Astrocyte (in vitro differentiated cells and primary cell): ENCODE data around the gene MMP17. TPM values are rescaled to one million over a fixed set of nuclear protein-coding genes. Genes with fewer than 3 reads are reported as not detected.

ENCODE experiments used
- DNase-seq: peaks from one replicate; pipeline ENCODE4 v3.0.0-alpha.2; 2010; ENCODE audit warnings: low read depth
- FAIRE-seq: peaks from 2 replicates; lab custom pipeline; 2011; peaks lifted over from hg19 to GRCh38; lab: Jason Lieb, UNC
- H2AFZ ChIP-seq: 2 replicates; pipeline ENCODE4 v1.6.0; 2012; ENCODE audit warnings: low read depth, low read length, inconsistent platforms
- H3K27ac ChIP-seq: 2 replicates; pipeline ENCODE4 v1.5.1; 2011; ENCODE audit warnings: low read depth, low read length, inconsistent platforms
- H3K27me3 ChIP-seq: 2 replicates; pipeline ENCODE4 v1.6.0; 2011; ENCODE audit warnings: low read length, inconsistent platforms; ENCODE audit not compliant: insufficient read depth
- H3K36me3 ChIP-seq: 2 replicates; pipeline ENCODE4 v1.5.1; 2011; ENCODE audit warnings: low read length, inconsistent platforms; ENCODE audit not compliant: insufficient read depth
- H3K4me1 ChIP-seq: 2 replicates; pipeline ENCODE4 v1.5.1; 2011; ENCODE audit warnings: low read length, inconsistent platforms; ENCODE audit not compliant: insufficient read depth
- H3K4me2 ChIP-seq: 2 replicates; pipeline ENCODE4 v1.6.0; 2012; ENCODE audit warnings: low read length, inconsistent platforms
- H3K4me3 ChIP-seq: 2 replicates; pipeline ENCODE4 v1.5.1; 2011; ENCODE audit warnings: low read depth, mild to moderate bottlenecking, low read length, inconsistent platforms; ENCODE audit not compliant: insufficient read depth
- H3K79me2 ChIP-seq: 2 replicates; pipeline ENCODE4 v1.6.0; 2012; ENCODE audit warnings: mild to moderate bottlenecking, low read length, inconsistent platforms; ENCODE audit not compliant: insufficient read depth
- H3K9ac ChIP-seq: 2 replicates; pipeline ENCODE4 v1.6.0; 2012; ENCODE audit warnings: mild to moderate bottlenecking, low read length, inconsistent platforms
- H3K9me3 ChIP-seq: 2 replicates; pipeline ENCODE4 v1.5.1; 2012; ENCODE audit warnings: low read depth, mild to moderate bottlenecking, low read length, inconsistent platforms; ENCODE audit not compliant: insufficient read depth
- H4K20me1 ChIP-seq: 2 replicates; pipeline ENCODE4 v1.6.0; 2012; ENCODE audit warnings: low read length, inconsistent platforms; ENCODE audit not compliant: insufficient read depth
- H3K27ac Mint-ChIP-seq: one replicate; pipeline ENCODE4 v1.8.0; 2021; ENCODE audit warnings: mild to moderate bottlenecking, mixed read lengths; ENCODE audit not compliant: unreplicated experiment
- H3K27me3 Mint-ChIP-seq: one replicate; pipeline ENCODE4 v1.8.0; 2021; ENCODE audit warnings: low read depth, mixed read lengths; ENCODE audit not compliant: unreplicated experiment
- H3K36me3 Mint-ChIP-seq: one replicate; pipeline ENCODE4 v1.8.0; 2021; ENCODE audit warnings: low read depth, mixed read lengths; ENCODE audit not compliant: unreplicated experiment
- H3K4me1 Mint-ChIP-seq: one replicate; pipeline ENCODE4 v1.8.0; 2021; ENCODE audit warnings: low read depth, mixed read lengths; ENCODE audit not compliant: unreplicated experiment
- H3K4me3 Mint-ChIP-seq: one replicate; pipeline ENCODE4 v1.8.0; 2021; ENCODE audit warnings: mild to moderate bottlenecking, moderate library complexity, mixed read lengths; ENCODE audit not compliant: unreplicated experiment
- H3K9me3 Mint-ChIP-seq: one replicate; pipeline ENCODE4 v1.8.0; 2021; ENCODE audit warnings: mild to moderate bottlenecking, mixed read lengths; ENCODE audit not compliant: unreplicated experiment
- EZH2 ChIP-seq: IDR thresholded peaks from 2 replicates; pipeline ENCODE4 v1.6.1; 2012; ENCODE audit warnings: mild to moderate bottlenecking, low read length, inconsistent platforms; ENCODE audit not compliant: insufficient read depth
- total RNA-seq: library from RNA; stranded (reverse); gene quantifications from 2 replicates; pipeline ENCODE4 v1.2.1, GENCODE V29; 2021
- TF ChIP-seq, protein P1 (sequence below): IDR thresholded peaks from 2 replicates; pipeline ENCODE4 v1.5.1; 2011; ENCODE audit warnings: low read depth, mild to moderate bottlenecking, inconsistent platforms, low read length, moderate library complexity; ENCODE audit not compliant: insufficient read depth

Gene MMP17
- total RNA-seq, 1 donor from 2014 or later = 8.4 TPM

DNA sequence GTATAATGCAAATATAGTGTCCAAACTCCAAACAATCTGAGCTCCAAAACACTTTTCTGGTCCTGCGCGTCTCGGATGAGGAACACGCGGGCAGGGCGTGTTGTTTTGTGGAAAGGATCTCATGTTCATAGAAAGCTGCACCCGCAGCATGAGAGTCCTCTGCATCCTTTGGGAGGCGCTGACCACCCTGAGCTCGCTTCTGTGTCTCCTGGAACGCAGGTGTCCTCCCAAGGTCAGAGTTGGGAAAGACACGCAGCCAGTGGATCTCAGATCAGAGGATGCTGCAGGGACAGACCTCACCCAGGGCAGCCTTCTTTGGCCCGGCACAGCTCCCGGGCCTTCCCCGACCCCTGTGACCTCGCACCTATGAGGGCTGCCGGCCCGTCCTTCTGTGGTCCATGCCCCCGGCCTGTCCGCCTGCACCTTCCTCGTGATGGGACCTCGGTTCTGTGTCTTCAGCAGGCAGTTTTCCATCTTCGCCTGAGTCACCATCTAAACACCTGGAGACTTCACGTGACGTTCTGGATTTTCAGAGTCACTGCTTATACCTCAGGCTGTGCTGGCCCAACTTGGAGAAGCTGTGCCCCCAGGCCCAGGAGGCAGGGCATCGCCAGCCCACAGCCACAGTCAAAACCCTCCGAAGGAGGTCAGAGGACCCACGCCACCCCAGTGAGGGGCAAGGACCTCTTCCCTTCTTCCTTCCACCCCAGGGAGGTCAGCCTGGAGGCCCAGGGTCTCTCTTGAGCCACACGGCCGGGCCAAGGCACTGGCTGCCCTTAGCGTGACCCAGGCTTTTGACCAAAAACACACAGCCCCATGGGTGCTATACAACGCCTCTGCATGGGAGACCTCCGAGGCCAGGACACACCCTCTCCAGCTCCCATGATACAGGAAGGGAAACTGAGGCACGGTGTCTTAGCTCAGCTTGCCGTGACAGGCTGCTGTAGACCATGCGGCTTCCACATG is 25.9 kb downstream of the MMP17 start:
- no peaks in the 10 kb centered on the region for H3K4me1 Mint-ChIP-seq
- H3K27me3 Mint-ChIP-seq = peaks cover 21% of the 10 kb centered on the region
- H2AFZ ChIP-seq = no peak overlapping the region

DNA sequence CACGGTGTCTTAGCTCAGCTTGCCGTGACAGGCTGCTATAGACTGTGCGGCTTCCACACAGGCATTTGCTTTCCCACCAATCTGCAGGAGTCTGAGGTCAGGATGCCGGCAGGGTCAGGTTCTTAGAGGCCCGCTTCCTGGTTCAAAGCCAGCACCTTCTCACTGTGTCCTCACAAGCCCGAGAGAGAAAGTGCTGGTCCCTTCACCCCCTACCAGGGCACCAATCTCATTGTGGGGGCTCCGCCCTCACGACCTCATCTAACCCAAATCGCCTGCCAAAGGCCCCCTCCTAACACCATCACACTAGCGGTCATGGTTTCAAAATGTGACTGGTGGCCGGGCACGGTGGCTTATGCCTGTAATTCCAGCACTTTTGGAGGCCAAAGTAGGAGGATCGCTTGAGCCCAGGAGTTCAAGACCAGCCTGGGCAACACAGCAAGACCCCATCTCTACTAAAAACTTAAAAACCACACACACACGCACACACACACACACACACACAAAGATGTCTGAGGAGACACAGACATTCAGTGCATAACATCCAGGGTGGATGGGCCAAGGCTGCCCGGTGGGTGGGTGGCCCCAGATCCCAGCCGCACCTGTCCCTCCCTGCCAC is 26.8 kb downstream of the MMP17 start:
- H3K4me1 Mint-ChIP-seq = no peaks in the 10 kb centered on the region
- no peak overlapping the region for H3K9ac ChIP-seq
- H3K9me3 ChIP-seq = no peaks in the 10 kb centered on the region
- H3K79me2 ChIP-seq = no peaks in the 10 kb centered on the region
- H2AFZ ChIP-seq = no peak overlapping the region
- no peak overlapping the region for H3K4me2 ChIP-seq
- H3K9me3 Mint-ChIP-seq = no peaks in the 10 kb centered on the region
- no peaks in the 10 kb centered on the region for H3K27me3 ChIP-seq
- H3K27ac Mint-ChIP-seq = no peak overlapping the region
- no peak overlapping the region for H3K27ac ChIP-seq
- peaks cover 21% of the 10 kb centered on the region for H3K27me3 Mint-ChIP-seq
- no peak for TF ChIP-seq EZH2
- TF ChIP-seq, protein P1, sequence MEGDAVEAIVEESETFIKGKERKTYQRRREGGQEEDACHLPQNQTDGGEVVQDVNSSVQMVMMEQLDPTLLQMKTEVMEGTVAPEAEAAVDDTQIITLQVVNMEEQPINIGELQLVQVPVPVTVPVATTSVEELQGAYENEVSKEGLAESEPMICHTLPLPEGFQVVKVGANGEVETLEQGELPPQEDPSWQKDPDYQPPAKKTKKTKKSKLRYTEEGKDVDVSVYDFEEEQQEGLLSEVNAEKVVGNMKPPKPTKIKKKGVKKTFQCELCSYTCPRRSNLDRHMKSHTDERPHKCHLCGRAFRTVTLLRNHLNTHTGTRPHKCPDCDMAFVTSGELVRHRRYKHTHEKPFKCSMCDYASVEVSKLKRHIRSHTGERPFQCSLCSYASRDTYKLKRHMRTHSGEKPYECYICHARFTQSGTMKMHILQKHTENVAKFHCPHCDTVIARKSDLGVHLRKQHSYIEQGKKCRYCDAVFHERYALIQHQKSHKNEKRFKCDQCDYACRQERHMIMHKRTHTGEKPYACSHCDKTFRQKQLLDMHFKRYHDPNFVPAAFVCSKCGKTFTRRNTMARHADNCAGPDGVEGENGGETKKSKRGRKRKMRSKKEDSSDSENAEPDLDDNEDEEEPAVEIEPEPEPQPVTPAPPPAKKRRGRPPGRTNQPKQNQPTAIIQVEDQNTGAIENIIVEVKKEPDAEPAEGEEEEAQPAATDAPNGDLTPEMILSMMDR = no peak
- no peaks in the 10 kb centered on the region for H3K36me3 ChIP-seq
- H3K4me1 ChIP-seq = peaks cover 14% of the 10 kb centered on the region
- DNase-seq = no peak
- no peak overlapping the region for H3K4me3 Mint-ChIP-seq
- FAIRE-seq = no peak
- no peaks in the 10 kb centered on the region for H4K20me1 ChIP-seq
- no peaks in the 10 kb centered on the region for H3K36me3 Mint-ChIP-seq
- H3K4me3 ChIP-seq = no peak overlapping the region

More for the DNA sequence above, 25.9 kb downstream of the MMP17 start:
- Mint-ChIP-seq H3K4me3 (no peak overlapping the region), H3K9me3 (no peaks in the 10 kb centered on the region), H3K27ac (no peak overlapping the region), H3K36me3 (no peaks in the 10 kb centered on the region)
- Histone ChIP-seq H3K27me3 (no peaks in the 10 kb centered on the region), H3K9me3 (no peaks in the 10 kb centered on the region), H3K4me2 (no peak overlapping the region), H3K9ac (no peak overlapping the region), H4K20me1 (no peaks in the 10 kb centered on the region), H3K79me2 (no peaks in the 10 kb centered on the region), H3K36me3 (no peaks in the 10 kb centered on the region), H3K27ac (no peak overlapping the region), H3K4me1 (peaks cover 14% of the 10 kb centered on the region), H3K4me3 (no peak overlapping the region)
- DNase-seq (no peak), FAIRE-seq (no peak)
- no peak for TF ChIP-seq EZH2
- TF ChIP-seq, protein P1 = no peak
